ENCODE results near the gene TACC2.

The TACC2 gene

GRCh38 chr10:122285506-122286444, 296.8 kb downstream of the TACC2 start:
- TF ChIP-seq CTCF (IDR thresholded peaks at IDR 0.05; ENCODE audit: insufficient read depth, low read length, poor library complexity, severe bottlenecking), result no peak
- no peak for TF ChIP-seq EZH2phosphoT487 (conservative IDR thresholded peaks at IDR 0.05; ENCODE audit: low read length)
- Histone ChIP-seq H3K4me2 (ENCODE audit: low read depth, low read length, poor library complexity, severe bottlenecking) (no peak overlapping the region), H3K9ac (ENCODE audit: low read length) (no peak overlapping the region), H3K9me2 (replicated peaks; ENCODE audit: insufficient read depth, low read length) (no peaks in the 10 kb centered on the region), H3K4me3 (ENCODE audit: insufficient read depth, low read length, poor library complexity, severe bottlenecking) (no peak overlapping the region), H3K27ac (ENCODE audit: low read depth, low read length) (no peak overlapping the region), H3K36me3 (ENCODE audit: low read length) (no peaks in the 10 kb centered on the region), H4K20me1 (ENCODE audit: low read depth, low read length) (no peaks in the 10 kb centered on the region), H3K9me3 (ENCODE audit: insufficient read depth, low read length) (no peaks in the 10 kb centered on the region), H3F3A (ENCODE audit: insufficient read depth) (no peaks in the 10 kb centered on the region), H3K79me2 (ENCODE audit: insufficient read depth, low read length) (no peaks in the 10 kb centered on the region), H2AFZ (ENCODE audit: low read depth, low read length, severe bottlenecking) (no peak overlapping the region), H3K27me3 (ENCODE audit: low read length) (no peaks in the 10 kb centered on the region)

DNA sequence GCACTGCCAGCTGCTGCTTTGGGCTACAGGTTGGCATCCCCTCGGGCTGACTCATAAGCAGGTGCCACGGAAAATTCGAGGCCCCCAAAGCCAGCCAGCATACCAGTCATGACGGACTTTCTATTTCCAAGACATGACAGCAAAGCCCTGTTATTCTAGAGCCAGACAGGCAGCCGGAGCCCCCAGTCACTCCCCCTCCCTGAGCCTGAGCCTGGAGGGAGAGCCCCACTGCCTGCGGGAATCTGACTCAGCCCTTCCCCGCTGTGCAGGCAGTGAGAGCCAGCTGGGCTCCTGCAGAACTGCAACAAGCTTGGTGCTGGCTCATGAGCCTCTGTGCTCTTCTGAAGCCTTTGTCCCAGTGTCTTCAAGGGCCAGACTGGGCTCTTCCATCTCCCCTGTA, 297.9 kb downstream of the TACC2 start:
- Histone ChIP-seq H3K27me3 (ENCODE audit: low read length) (no peaks in the 10 kb centered on the region), H2AFZ (ENCODE audit: low read depth, low read length, severe bottlenecking) (no peak overlapping the region), H3K79me2 (ENCODE audit: insufficient read depth, low read length) (no peaks in the 10 kb centered on the region), H3K9ac (ENCODE audit: low read length) (no peak overlapping the region), H3K4me3 (ENCODE audit: insufficient read depth, low read length, poor library complexity, severe bottlenecking) (no peak overlapping the region), H3F3A (ENCODE audit: insufficient read depth) (no peaks in the 10 kb centered on the region), H3K36me3 (ENCODE audit: low read length) (no peaks in the 10 kb centered on the region), H3K4me2 (ENCODE audit: low read depth, low read length, poor library complexity, severe bottlenecking) (no peak overlapping the region), H3K9me2 (replicated peaks; ENCODE audit: insufficient read depth, low read length) (no peaks in the 10 kb centered on the region), H4K20me1 (ENCODE audit: low read depth, low read length) (no peaks in the 10 kb centered on the region), H3K27ac (ENCODE audit: low read depth, low read length) (no peak overlapping the region), H3K9me3 (ENCODE audit: insufficient read depth, low read length) (no peaks in the 10 kb centered on the region)
- TF ChIP-seq CTCF (IDR thresholded peaks at IDR 0.05; ENCODE audit: insufficient read depth, low read length, poor library complexity, severe bottlenecking), result no peak
- TF ChIP-seq EZH2phosphoT487 (conservative IDR thresholded peaks at IDR 0.05; ENCODE audit: low read length), result no peak

GRCh38 chr10:122287570-122287969, 298.6 kb downstream of the TACC2 start:
- no peak overlapping the region for H3K9ac ChIP-seq (ENCODE audit: low read length)
- H3K79me2 ChIP-seq (ENCODE audit: insufficient read depth, low read length), result no peaks in the 10 kb centered on the region
- no peak for TF ChIP-seq EZH2phosphoT487 (conservative IDR thresholded peaks at IDR 0.05; ENCODE audit: low read length)
- no peak for TF ChIP-seq CTCF (IDR thresholded peaks at IDR 0.05; ENCODE audit: insufficient read depth, low read length, poor library complexity, severe bottlenecking)
- no peak overlapping the region for H3K27ac ChIP-seq (ENCODE audit: low read depth, low read length)
- H2AFZ ChIP-seq (ENCODE audit: low read depth, low read length, severe bottlenecking), result no peak overlapping the region
- H3K9me2 ChIP-seq (replicated peaks; ENCODE audit: insufficient read depth, low read length), result no peaks in the 10 kb centered on the region
- no peaks in the 10 kb centered on the region for H3K9me3 ChIP-seq (ENCODE audit: insufficient read depth, low read length)
- no peaks in the 10 kb centered on the region for H3K36me3 ChIP-seq (ENCODE audit: low read length)
- H3K4me2 ChIP-seq (ENCODE audit: low read depth, low read length, poor library complexity, severe bottlenecking), result no peak overlapping the region
- no peaks in the 10 kb centered on the region for H3F3A ChIP-seq (ENCODE audit: insufficient read depth)
- H3K27me3 ChIP-seq (ENCODE audit: low read length), result no peaks in the 10 kb centered on the region
- no peak overlapping the region for H3K4me3 ChIP-seq (ENCODE audit: insufficient read depth, low read length, poor library complexity, severe bottlenecking)
- no peaks in the 10 kb centered on the region for H4K20me1 ChIP-seq (ENCODE audit: low read depth, low read length)
